Activated naive CD4-positive, alpha-beta T cell treated with anti-CD3 and anti-CD28 coated beads for 36 hours (primary cell): ENCODE results near the gene SCFD2. TPM values are rescaled to one million over a fixed set of nuclear protein-coding genes. Genes with fewer than 3 reads are reported as not detected.
A peak's percentile ranks its signal among the peaks of the same experiment; 100 is the strongest.
"Not testable (repeated sequence)": the region's sequence is repeated elsewhere in the genome, so short reads cannot be mapped to it uniquely, and the experiment has no call there.

Experiments
- CTCF ChIA-PET: fragments of 350-600 bp; sonication (Branson Sonifier 250); formaldehyde crosslinking; loops from one replicate; lab custom pipeline; 2021; ENCODE audit warnings: antibody characterized with exemption; lab: Charles Lee
- DNase-seq: peaks from one replicate; pipeline ENCODE4 v3.0.0-alpha.2; 2020
- H3K27ac Mint-ChIP-seq: one replicate; pipeline ENCODE4 v1.8.0; 2021; ENCODE audit warnings: mild to moderate bottlenecking, mixed read lengths
- H3K27me3 Mint-ChIP-seq: one replicate; pipeline ENCODE4 v1.8.0; 2021; ENCODE audit warnings: low read depth, mixed read lengths
- H3K36me3 Mint-ChIP-seq: one replicate; pipeline ENCODE4 v1.8.0; 2021; ENCODE audit warnings: low read depth, mixed read lengths
- H3K4me1 Mint-ChIP-seq: one replicate; pipeline ENCODE4 v1.8.0; 2021; ENCODE audit warnings: low read depth, mixed read lengths
- H3K4me3 Mint-ChIP-seq: one replicate; pipeline ENCODE4 v1.8.0; 2021; ENCODE audit warnings: mild to moderate bottlenecking, moderate library complexity, mixed read lengths
- H3K9me3 Mint-ChIP-seq: one replicate; pipeline ENCODE4 v1.8.0; 2021; ENCODE audit warnings: mixed read lengths
- intact Hi-C: fragments of 100-400 bp; cut with micrococcal nuclease; formaldehyde crosslinking; loops from one replicate; pipeline ENCODE4 v1.15.1; 2023
- total RNA-seq, 2 experiments: library from RNA; stranded (reverse); gene quantifications; one replicate each; pipeline ENCODE4 v1.2.3, GENCODE V29; 2021

SCFD2 gene
- total RNA-seq, 2 experiments from 2014 or later, result 14.3 to 15.1 TPM

DNA sequence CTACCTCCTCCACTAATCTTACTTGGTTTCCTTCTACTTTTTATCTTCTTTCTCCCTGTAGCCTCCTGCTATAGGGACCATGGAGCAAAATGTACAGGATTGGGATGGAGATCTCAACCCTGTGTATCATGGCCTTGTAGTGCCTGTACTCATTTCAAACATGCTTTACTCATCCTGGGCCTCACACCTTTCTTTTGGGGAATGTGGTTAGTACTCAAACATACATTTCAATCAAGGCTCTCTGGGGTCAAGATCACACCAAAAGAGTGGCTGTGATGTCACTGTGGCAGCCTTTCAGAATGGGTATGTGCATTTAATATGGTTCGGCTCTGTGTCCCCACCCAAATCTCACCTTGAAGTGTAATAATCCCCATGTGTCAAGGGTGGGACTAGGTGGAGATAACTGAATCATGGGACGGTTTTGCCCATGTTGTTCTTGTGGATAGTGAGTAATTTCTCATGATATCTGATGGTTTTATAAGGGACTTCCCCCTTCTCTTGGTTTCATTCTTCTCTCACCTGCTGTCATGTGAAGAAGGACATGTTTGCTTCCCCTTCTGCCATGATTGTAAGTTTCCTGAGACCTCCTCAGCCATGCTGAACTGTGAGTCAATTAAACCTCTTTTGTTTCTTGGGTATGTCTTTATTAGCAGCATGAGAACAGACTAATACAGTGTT is 298.6 kb downstream of the SCFD2 start:
- CTCF ChIA-PET, result no interaction called here
- no peaks in the 10 kb centered on the region for H3K4me1 Mint-ChIP-seq
- peaks cover 29% of the 10 kb centered on the region for H3K36me3 Mint-ChIP-seq
- no peak overlapping the region for H3K27ac Mint-ChIP-seq
- peak; percentile 4 for DNase-seq
- H3K9me3 Mint-ChIP-seq, result peaks cover 17% of the 10 kb centered on the region
- no peaks in the 10 kb centered on the region for H3K27me3 Mint-ChIP-seq
- H3K4me3 Mint-ChIP-seq, result no peak overlapping the region
- intact Hi-C loops, result no loop called here

DNA sequence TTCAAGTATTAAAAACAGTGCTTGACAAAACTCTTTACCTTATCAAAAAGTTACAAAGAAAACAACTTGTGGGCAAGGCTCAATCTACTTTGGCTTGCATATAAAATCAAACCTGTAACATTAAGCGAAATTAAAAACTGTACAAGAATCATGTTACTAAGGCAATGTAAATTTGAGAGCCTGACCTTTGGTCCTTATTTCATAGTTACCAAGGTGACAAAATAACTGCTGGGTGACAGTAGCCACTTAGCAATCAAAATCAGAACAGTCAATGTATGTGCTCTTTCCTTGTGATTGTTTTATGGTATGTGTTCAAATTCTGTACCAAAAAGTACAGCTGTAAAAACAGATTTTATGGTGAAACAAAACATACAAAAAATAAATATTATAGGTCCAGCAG is 299.7 kb downstream of the SCFD2 start:
- Mint-ChIP-seq H3K4me1 (no peaks in the 10 kb centered on the region), H3K36me3 (peaks cover 26% of the 10 kb centered on the region), H3K27ac (no peak overlapping the region), H3K4me3 (no peak overlapping the region), H3K27me3 (no peaks in the 10 kb centered on the region), H3K9me3 (peaks cover 17% of the 10 kb centered on the region)
- CTCF ChIA-PET, result no interaction called here
- intact Hi-C loops, result no loop called here
- no peak for DNase-seq

DNA sequence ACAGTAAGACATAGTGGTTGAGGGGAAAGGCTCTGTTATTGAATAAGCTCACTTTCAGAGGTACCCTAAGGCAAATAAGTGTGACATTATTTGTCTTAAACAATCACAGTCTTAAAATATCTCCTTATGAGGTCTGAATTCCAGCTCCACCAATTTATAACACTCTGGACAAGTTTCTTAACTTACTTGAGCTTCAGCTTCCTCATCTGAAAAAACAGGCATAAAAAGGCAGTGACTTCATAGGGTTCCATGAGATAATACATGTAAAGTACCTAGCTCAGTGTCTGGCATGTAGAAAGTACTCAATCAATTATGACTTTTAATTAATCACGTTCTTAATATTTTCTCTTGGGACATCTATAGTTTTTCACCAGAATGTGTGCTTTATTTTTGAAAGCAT is 301.3 kb downstream of the SCFD2 start:
- no peak overlapping the region for H3K27ac Mint-ChIP-seq
- H3K9me3 Mint-ChIP-seq, result peaks cover 14% of the 10 kb centered on the region
- no peak for DNase-seq
- no peaks in the 10 kb centered on the region for H3K4me1 Mint-ChIP-seq
- CTCF ChIA-PET, result no interaction called here
- H3K36me3 Mint-ChIP-seq, result peaks cover 22% of the 10 kb centered on the region
- no peaks in the 10 kb centered on the region for H3K27me3 Mint-ChIP-seq
- intact Hi-C loops, result no loop called here
- no peak overlapping the region for H3K4me3 Mint-ChIP-seq

DNA sequence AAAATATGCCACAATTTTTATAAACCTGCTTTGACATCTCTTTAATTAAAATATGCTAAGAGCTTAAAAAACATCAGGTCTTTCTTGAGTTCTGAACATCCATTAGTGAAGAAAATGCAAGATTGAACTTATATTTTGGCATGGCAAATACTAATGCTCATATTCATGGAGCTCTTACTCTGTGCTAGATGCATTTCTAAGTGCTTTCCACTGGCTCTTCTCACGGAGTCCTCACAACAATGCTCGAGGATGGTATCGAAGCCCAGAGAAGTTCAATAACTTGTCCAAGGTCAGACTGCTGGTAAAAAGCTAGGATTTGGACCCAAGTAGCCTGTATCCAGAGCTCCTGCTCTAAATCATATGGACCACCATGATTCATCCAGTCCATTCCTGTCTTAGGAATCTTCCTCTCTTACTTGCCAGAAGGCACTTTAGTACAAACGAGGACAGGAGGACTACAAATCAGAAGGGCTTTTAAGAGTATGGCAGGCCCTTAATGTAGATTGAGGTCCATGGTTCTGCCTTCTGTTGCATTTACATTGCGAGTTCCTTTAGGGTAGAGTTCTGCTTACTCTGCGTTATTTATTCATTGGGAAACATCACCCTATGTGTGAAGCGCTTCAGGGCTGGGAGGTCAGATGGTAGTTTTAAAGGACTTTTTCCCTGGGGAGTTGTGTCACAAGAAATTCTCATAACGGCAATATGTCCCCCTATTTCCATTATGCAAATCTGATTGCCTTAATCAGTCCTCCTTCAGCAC is 304.6 kb downstream of the SCFD2 start:
- Mint-ChIP-seq H3K4me3 (no peak overlapping the region), H3K4me1 (no peaks in the 10 kb centered on the region), H3K9me3 (no peaks in the 10 kb centered on the region), H3K27ac (no peak overlapping the region), H3K27me3 (no peaks in the 10 kb centered on the region), H3K36me3 (peaks cover 9% of the 10 kb centered on the region)
- no peak for DNase-seq
- intact Hi-C loops, result no loop called here
- CTCF ChIA-PET, result interaction anchor here (0.6 kb wide), 1 partner anchor 1161 kb away, joined by 3 read pairs; no protein-coding TSS in a partner anchor

DNA sequence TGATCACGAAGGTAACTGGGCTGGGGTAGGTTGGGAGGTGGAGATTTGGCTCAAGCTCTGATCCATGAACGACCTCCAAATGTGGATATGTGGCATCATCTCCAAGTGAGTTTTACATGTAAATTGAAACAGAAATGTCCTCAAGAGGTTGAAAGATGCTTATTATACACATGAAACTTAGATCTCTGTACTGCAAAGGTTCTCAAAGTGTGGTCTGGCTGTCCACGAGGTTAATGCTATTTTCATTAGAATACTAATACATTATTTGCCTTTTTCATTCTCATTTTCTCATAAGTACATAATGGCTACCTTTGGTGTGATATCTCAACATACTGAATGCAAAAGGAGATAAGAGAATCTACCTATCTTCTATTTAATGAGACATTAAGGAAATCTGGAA is 305.6 kb downstream of the SCFD2 start:
- no peak overlapping the region for H3K4me3 Mint-ChIP-seq
- H3K27me3 Mint-ChIP-seq, result no peaks in the 10 kb centered on the region
- H3K27ac Mint-ChIP-seq, result no peak overlapping the region
- no peaks in the 10 kb centered on the region for H3K9me3 Mint-ChIP-seq
- intact Hi-C loops, result no loop called here
- CTCF ChIA-PET, result no interaction called here
- peaks cover 9% of the 10 kb centered on the region for H3K36me3 Mint-ChIP-seq
- no peak for DNase-seq
- no peaks in the 10 kb centered on the region for H3K4me1 Mint-ChIP-seq

DNA sequence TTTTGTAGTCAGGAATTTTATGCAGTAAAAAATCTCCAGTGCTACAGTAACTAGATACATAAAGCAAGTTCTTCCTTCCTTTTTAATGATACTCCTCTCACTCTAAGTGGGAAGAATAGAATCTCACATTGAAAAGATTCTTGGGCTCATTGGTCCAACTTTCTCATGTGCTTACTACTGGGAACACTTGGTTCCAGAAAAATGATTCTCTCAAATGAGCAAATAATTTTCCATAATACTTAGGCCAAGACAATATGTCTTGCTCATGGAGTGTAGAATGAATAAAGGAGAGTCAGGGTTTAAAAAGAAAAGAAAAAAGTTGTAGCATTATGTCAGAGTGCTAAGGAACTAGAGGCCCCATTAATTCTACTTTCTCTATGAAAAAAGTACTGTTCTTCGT is 306.0 kb downstream of the SCFD2 start:
- no peak for DNase-seq
- H3K27ac Mint-ChIP-seq, result no peak overlapping the region
- intact Hi-C loops, result no loop called here

DNA sequence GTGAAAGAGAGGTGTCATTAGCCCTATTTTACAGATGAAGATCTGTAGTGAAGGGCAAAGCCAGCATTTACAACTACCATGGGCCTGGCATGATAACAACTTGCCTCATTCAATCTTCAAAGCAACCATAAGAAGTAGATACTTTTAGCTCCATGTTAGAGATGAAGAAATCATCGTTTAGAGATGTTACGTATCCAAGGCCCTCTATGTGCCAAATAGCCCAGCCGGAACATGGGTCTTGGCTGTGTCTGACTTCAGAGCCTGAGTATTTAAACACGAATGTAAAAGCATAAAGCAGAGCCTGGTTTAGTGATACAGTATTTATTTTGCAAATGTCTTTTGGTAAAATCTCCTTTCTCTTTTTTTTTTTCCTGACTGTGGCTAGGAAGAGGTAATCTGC is 306.6 kb downstream of the SCFD2 start:
- Mint-ChIP-seq H3K9me3 (no peaks in the 10 kb centered on the region), H3K36me3 (peaks cover 9% of the 10 kb centered on the region), H3K27me3 (no peaks in the 10 kb centered on the region), H3K4me1 (no peaks in the 10 kb centered on the region), H3K4me3 (no peak overlapping the region), H3K27ac (no peak overlapping the region)
- intact Hi-C loops, result no loop called here
- no peak for DNase-seq
- CTCF ChIA-PET, result no interaction called here

More for the DNA sequence above, 306.0 kb downstream of the SCFD2 start:
- no peaks in the 10 kb centered on the region for H3K9me3 Mint-ChIP-seq
- H3K27me3 Mint-ChIP-seq, result no peaks in the 10 kb centered on the region
- CTCF ChIA-PET, result no interaction called here
- H3K4me3 Mint-ChIP-seq, result no peak overlapping the region
- peaks cover 9% of the 10 kb centered on the region for H3K36me3 Mint-ChIP-seq
- no peaks in the 10 kb centered on the region for H3K4me1 Mint-ChIP-seq

DNA sequence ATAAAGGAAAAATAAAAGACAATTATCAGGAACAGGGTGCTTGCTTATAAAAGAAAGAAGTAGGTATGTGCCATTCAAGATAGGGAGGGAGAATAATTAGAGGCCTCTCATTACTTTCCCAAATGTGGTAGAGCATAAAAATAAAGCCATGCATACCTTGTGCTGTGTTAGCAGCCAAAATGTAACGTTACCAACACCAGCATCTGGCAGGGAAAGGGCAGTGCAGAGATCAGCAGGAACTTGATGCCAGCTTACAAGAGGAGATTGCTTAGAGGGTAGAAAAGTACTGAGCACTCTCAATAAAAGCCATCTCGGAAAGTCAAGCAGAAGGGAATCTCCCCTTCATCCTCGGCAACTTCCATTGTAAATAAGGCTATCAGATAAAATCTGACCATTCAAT is 308.2 kb downstream of the SCFD2 start:
- Mint-ChIP-seq H3K4me1 (no peaks in the 10 kb centered on the region), H3K27ac (no peak overlapping the region), H3K9me3 (no peaks in the 10 kb centered on the region), H3K27me3 (no peaks in the 10 kb centered on the region), H3K4me3 (no peak overlapping the region), H3K36me3 (peaks cover 9% of the 10 kb centered on the region)
- intact Hi-C loops, result no loop called here
- CTCF ChIA-PET, result no interaction called here
- DNase-seq, result no peak

DNA sequence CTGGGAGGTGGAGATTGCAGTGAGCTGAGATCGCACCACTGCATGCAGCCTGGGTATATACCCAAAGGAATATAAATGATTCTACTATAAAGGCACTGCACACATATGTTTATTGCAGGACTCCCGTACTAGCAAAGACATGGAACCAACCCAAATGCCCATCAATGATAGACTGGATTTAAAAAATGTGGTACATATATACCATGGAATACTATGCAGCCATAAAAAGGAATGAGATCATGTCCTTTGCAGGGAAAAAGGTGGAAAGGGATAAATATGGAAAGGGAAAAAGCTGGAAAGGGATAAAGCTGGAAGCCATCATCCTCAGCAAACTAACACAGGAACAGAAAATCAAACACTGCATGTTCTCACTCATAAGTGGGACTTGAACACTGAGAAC is 308.8 kb downstream of the SCFD2 start:
- DNase-seq, H3K4me1 Mint-ChIP-seq, CTCF ChIA-PET, H3K9me3 Mint-ChIP-seq, H3K36me3 Mint-ChIP-seq, H3K27me3 Mint-ChIP-seq, intact Hi-C loops, H3K27ac Mint-ChIP-seq, H3K4me3 Mint-ChIP-seq: not testable (repeated sequence)

DNA sequence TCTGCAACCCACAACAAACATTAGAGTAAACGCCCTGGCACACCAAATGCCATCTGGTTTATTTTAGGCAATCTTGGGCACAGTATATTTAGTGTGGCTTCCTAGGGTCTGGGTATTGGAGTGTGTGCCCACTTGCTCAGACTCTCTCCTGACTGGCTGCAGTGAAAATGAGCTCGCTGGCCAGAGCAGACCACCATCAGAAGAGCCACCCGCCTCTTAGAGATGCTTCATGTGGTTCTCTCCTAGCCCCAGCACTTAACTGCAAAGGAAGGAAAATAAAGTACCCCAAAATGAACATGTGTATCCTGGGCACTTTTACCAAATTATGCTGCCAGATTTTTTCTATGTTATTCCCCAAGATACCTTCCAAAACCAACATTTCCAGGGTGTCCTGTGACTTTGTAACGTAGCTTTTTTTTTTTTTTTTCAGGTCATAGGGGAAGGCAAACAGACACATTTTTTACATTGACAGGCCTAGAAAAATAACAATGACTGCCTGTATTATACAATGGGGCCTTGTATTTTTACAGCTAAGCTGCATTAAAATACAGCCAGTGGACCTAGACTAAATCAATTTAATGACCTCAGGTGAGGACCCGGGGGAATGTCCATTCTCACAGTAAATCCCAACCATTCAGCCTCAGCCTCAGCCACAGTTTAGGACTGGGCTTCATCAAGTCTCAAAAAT is 310.0 kb downstream of the SCFD2 start:
- H3K4me3 Mint-ChIP-seq, result no peak overlapping the region
- H3K36me3 Mint-ChIP-seq, result peaks cover 9% of the 10 kb centered on the region
- CTCF ChIA-PET, result no interaction called here
- no peaks in the 10 kb centered on the region for H3K27me3 Mint-ChIP-seq
- no peak overlapping the region for H3K27ac Mint-ChIP-seq
- H3K9me3 Mint-ChIP-seq, result no peaks in the 10 kb centered on the region
- intact Hi-C loops, result no loop called here
- no peaks in the 10 kb centered on the region for H3K4me1 Mint-ChIP-seq
- no peak for DNase-seq

DNA sequence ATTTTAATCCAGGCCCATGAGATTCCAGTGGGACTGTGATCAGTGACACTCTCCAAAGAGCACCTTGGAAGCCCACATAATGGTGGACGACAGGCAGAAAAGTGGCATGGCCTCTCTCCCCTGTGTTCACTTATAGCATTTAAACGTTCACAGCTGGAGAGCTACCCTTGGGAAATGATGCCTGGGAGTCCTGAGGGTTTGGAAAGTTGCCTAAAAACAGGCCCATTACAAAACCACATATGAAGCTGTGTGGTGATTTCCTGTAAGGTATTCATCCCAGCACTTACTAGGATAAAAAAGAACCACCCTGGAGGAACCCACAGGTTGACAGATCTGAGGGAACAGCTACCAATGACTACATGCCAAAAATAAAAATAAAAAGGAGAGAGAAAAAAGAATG is 310.6 kb downstream of the SCFD2 start:
- intact Hi-C loops, result no loop called here
- Mint-ChIP-seq H3K27me3 (no peaks in the 10 kb centered on the region), H3K9me3 (no peaks in the 10 kb centered on the region), H3K27ac (no peak overlapping the region), H3K4me3 (no peak overlapping the region), H3K4me1 (no peaks in the 10 kb centered on the region), H3K36me3 (peaks cover 9% of the 10 kb centered on the region)
- CTCF ChIA-PET, result no interaction called here
- DNase-seq, result no peak

DNA sequence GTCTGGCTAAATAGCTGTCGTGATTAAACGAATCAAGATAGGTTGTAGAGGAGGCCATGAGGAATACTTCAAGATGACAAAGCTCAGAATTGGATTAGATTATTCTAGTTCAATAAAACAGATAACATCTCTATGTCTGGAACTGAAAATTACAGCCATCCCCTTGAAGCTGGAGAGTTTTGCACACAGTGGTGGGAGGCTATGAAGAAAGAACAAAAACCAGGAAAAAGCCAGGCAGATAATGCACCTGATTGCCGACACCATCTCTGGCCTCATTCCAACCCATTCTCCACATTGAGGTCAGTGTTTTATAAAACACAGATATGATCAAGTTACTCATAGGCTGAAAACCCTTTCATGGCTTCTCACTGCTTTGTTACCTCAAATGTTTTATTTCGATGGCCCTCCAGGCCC is 315.5 kb downstream of the SCFD2 start:
- DNase-seq, result no peak
- CTCF ChIA-PET, result no interaction called here
- H3K4me1 Mint-ChIP-seq, result no peaks in the 10 kb centered on the region
- H3K27ac Mint-ChIP-seq, result no peak overlapping the region
- H3K4me3 Mint-ChIP-seq, result no peak overlapping the region
- H3K9me3 Mint-ChIP-seq, result no peaks in the 10 kb centered on the region
- H3K27me3 Mint-ChIP-seq, result no peaks in the 10 kb centered on the region
- intact Hi-C loops, result no loop called here
- H3K36me3 Mint-ChIP-seq, result peaks cover 8% of the 10 kb centered on the region

DNA sequence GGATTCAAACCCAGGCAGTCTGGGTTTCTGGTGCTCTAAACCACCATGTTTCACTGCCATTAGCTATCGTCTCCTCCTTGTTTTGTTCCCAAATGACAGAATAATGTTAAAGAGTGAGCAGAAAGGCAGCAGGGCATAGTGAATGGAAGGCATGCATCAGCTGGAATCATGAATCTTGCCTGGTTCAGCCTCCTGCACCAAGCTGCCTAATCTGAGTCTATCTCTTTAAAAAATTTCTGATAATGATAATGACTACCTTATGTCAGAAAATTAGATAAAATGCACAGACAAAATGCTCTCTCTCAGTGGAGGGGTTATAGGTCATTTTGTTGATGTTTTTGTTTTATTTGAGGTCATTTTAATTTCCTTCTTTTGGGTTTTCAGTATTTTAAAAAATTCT is 316.3 kb downstream of the SCFD2 start:
- intact Hi-C loops, result no loop called here
- Mint-ChIP-seq H3K27me3 (no peaks in the 10 kb centered on the region), H3K27ac (no peak overlapping the region), H3K36me3 (peaks cover 8% of the 10 kb centered on the region), H3K9me3 (no peaks in the 10 kb centered on the region), H3K4me3 (no peak overlapping the region), H3K4me1 (no peaks in the 10 kb centered on the region)
- DNase-seq, result no peak
- CTCF ChIA-PET, result no interaction called here
